Suprapubic skin (tissue), 4 donors: ENCODE data around the gene CCDC172. TPM values are rescaled to one million over a fixed set of nuclear protein-coding genes. Genes with fewer than 3 reads are reported as not detected.

Source experiments
- DNase-seq, 2 donors: peaks; one replicate each; pipeline ENCODE4 v3.0.0-alpha.2; 2019; ENCODE audit warnings: low spot score in 2 of 2
- H3K27ac ChIP-seq: fragments of 200-600 bp; sonication (generic); one replicate; pipeline ENCODE4 v1.5.1; 2019
- H3K27me3 ChIP-seq: fragments of 200-600 bp; sonication (generic); one replicate; pipeline ENCODE4 v1.5.1; 2019
- H3K36me3 ChIP-seq: fragments of 200-600 bp; sonication (generic); one replicate; pipeline ENCODE4 v1.5.1; 2019
- H3K4me1 ChIP-seq: fragments of 200-600 bp; sonication (generic); one replicate; pipeline ENCODE4 v1.5.1; 2019
- H3K4me3 ChIP-seq: fragments of 200-600 bp; sonication (generic); one replicate; pipeline ENCODE4 v1.5.1; 2019; ENCODE audit warnings: mild to moderate bottlenecking
- H3K9me3 ChIP-seq: fragments of 200-600 bp; sonication (generic); one replicate; pipeline ENCODE4 v1.5.1; 2019
- CTCF ChIP-seq, 2 donors: fragments of 200-600 bp in 1 of 2; fragments of 450-650 bp in 1 of 2; sonication (generic) in 1 of 2; IDR thresholded peaks; one replicate each; pipeline ENCODE4 v1.5.1; 2016 to 2019; ENCODE audit warnings: antibody characterized with exemption in 2 of 2, mild to moderate bottlenecking in 1 of 2, moderate library complexity in 1 of 2
- EP300 ChIP-seq: sonication (generic); formaldehyde crosslinking; IDR thresholded peaks from one replicate; pipeline ENCODE4 v1.6.1; 2017; ENCODE audit warnings: antibody characterized with exemption
- POLR2A ChIP-seq, 2 donors: fragments of 450-650 bp; IDR thresholded peaks; one replicate each; pipeline ENCODE4 v1.6.1; 2017; ENCODE audit warnings: antibody characterized with exemption in 2 of 2, mild to moderate bottlenecking in 2 of 2, moderate library complexity in 2 of 2
- POLR2AphosphoS5 ChIP-seq, 3 donors: sonication (generic); formaldehyde crosslinking; IDR thresholded peaks; one replicate each; pipeline ENCODE4 v1.6.1; 2017; ENCODE audit warnings: antibody characterized with exemption in 3 of 3
- WGBS: methylation state at CpG from one replicate; pipeline ENCODE4 v1.1.5; 2018; 5-methylcytosine and 5-hydroxymethylcytosine counted together
- total RNA-seq, 4 donors: library from RNA; depleted of rRNA; stranded (reverse); fragments of >200 nt; gene quantifications; one replicate each; pipeline ENCODE4 v1.1.0, GENCODE V29; 2016

The CCDC172 gene
- total RNA-seq, 4 donors from 2014 or later: not detected

GRCh38 chr10:116331815-116332214 is 7.6 kb downstream of the CCDC172 start:
- H3K4me1 ChIP-seq: no peaks in the 10 kb centered on the region
- H3K4me3 ChIP-seq: no peak overlapping the region
- H3K36me3 ChIP-seq: no peaks in the 10 kb centered on the region
- H3K27ac ChIP-seq: no peak overlapping the region
- no peaks in the 10 kb centered on the region for H3K27me3 ChIP-seq
- no peak for DNase-seq
- H3K9me3 ChIP-seq: no peaks in the 10 kb centered on the region
- TF ChIP-seq EP300 (no peak), CTCF (IDR thresholded peaks at IDR 0.05) (no peak), POLR2AphosphoS5 (IDR thresholded peaks at IDR 0.05) (no peak), POLR2A (IDR thresholded peaks at IDR 0.05) (no peak)
- WGBS: 60% methylated on average over 2 of the region's 2 CpGs

- Histone ChIP-seq H3K4me1 (no peaks in the 10 kb centered on the region), H3K4me3 (no peak overlapping the region), H3K27me3 (no peaks in the 10 kb centered on the region), H3K9me3 (no peaks in the 10 kb centered on the region), H3K36me3 (no peaks in the 10 kb centered on the region), H3K27ac (no peak overlapping the region)
- WGBS: 76% methylated on average over 2 of the region's 2 CpGs
- DNase-seq: no peak
- TF ChIP-seq POLR2A (IDR thresholded peaks at IDR 0.05) (no peak), CTCF (IDR thresholded peaks at IDR 0.05) (no peak), POLR2AphosphoS5 (IDR thresholded peaks at IDR 0.05) (no peak), EP300 (no peak)
Observed at GRCh38 chr10:116336866-116337265, 12.6 kb downstream of the CCDC172 start.

- Histone ChIP-seq H3K4me1 (no peaks in the 10 kb centered on the region), H3K36me3 (no peaks in the 10 kb centered on the region), H3K9me3 (no peaks in the 10 kb centered on the region)
Observed at GRCh38 chr10:116352125-116352524, 27.9 kb downstream of the CCDC172 start.

GRCh38 chr10:116353817-116354216 is 29.6 kb downstream of the CCDC172 start:
- Histone ChIP-seq H3K27me3 (no peaks in the 10 kb centered on the region), H3K27ac (no peak overlapping the region), H3K36me3 (no peaks in the 10 kb centered on the region), H3K4me1 (no peaks in the 10 kb centered on the region), H3K9me3 (no peaks in the 10 kb centered on the region), H3K4me3 (no peak overlapping the region)
- 44% methylated on average over 4 of the region's 4 CpGs for WGBS
- no peak for TF ChIP-seq POLR2AphosphoS5 (IDR thresholded peaks at IDR 0.05)
- TF ChIP-seq CTCF (IDR thresholded peaks at IDR 0.05): no peak
- TF ChIP-seq POLR2A (IDR thresholded peaks at IDR 0.05): no peak
- no peak for TF ChIP-seq EP300
- no peak for DNase-seq

More at GRCh38 chr10:116352125-116352524, 27.9 kb downstream of the CCDC172 start:
- H3K27me3 ChIP-seq: no peaks in the 10 kb centered on the region
- H3K4me3 ChIP-seq: no peak overlapping the region
- H3K27ac ChIP-seq: no peak overlapping the region
- no peak for TF ChIP-seq EP300
- no peak for TF ChIP-seq POLR2AphosphoS5 (IDR thresholded peaks at IDR 0.05)
- no peak for TF ChIP-seq POLR2A (IDR thresholded peaks at IDR 0.05)
- no peak for TF ChIP-seq CTCF (IDR thresholded peaks at IDR 0.05)
- no peak for DNase-seq

GRCh38 chr10:116355341-116355740 is 31.1 kb downstream of the CCDC172 start:
- TF ChIP-seq EP300 (no peak), CTCF (IDR thresholded peaks at IDR 0.05) (no peak), POLR2A (IDR thresholded peaks at IDR 0.05) (no peak), POLR2AphosphoS5 (IDR thresholded peaks at IDR 0.05) (no peak)
- H3K27me3 ChIP-seq: no peaks in the 10 kb centered on the region
- H3K4me3 ChIP-seq: no peak overlapping the region
- H3K9me3 ChIP-seq: no peaks in the 10 kb centered on the region
- H3K27ac ChIP-seq: no peak overlapping the region
- H3K4me1 ChIP-seq: no peaks in the 10 kb centered on the region
- DNase-seq: no peak
- H3K36me3 ChIP-seq: no peaks in the 10 kb centered on the region
- 88% methylated on average over 2 of the region's 2 CpGs for WGBS
